Gastrocnemius medialis (tissue), 4 donors: ENCODE data around the gene HPCA. TPM values are rescaled to one million over a fixed set of nuclear protein-coding genes. Genes with fewer than 3 reads are reported as not detected.

Source experiments
- ATAC-seq, 2 donors: fragments of 150-250 bp; one replicate each; pipeline ENCODE4 v1.9.1; 2016
- DNase-seq, 2 donors: peaks; one replicate each; pipeline ENCODE4 v3.0.0-alpha.2; 2019
- H3K27ac ChIP-seq, 4 donors: fragments of 200-600 bp; sonication (generic); 1 replicate in 1 of 4; 2 replicates in 3 of 4; pipeline ENCODE4 v1.5.1; 2016 to 2018; ENCODE audit warnings: mild to moderate bottlenecking in 2 of 4, moderate library complexity in 1 of 4
- H3K27me3 ChIP-seq, 3 donors: fragments of 200-600 bp; sonication (generic) in 2 of 3; 1 replicate in 1 of 3; 2 replicates in 2 of 3; pipeline versions ENCODE4 v1.5.1 to v1.6.0; 2016 to 2019; ENCODE audit warnings: mild to moderate bottlenecking in 1 of 3, moderate library complexity in 1 of 3
- H3K36me3 ChIP-seq, 2 donors: fragments of 200-600 bp; sonication (generic) in 1 of 2; one replicate each; pipeline ENCODE4 v1.5.1; 2017 to 2018
- H3K4me1 ChIP-seq, 2 donors: fragments of 200-600 bp; sonication (generic) in 1 of 2; one replicate each; pipeline ENCODE4 v1.5.1; 2016 to 2017; ENCODE audit warnings: mild to moderate bottlenecking in 2 of 2
- H3K4me3 ChIP-seq, 4 donors: fragments of 200-600 bp; sonication (generic) in 3 of 4; 1 replicate in 1 of 4; 2 replicates in 3 of 4; pipeline ENCODE4 v1.5.1; 2016 to 2019; ENCODE audit warnings: mild to moderate bottlenecking in 2 of 4
- H3K9me3 ChIP-seq, 3 donors: fragments of 200-600 bp; sonication (generic) in 2 of 3; 1 replicate in 1 of 3; 2 replicates in 2 of 3; pipeline ENCODE4 v1.5.1; 2016 to 2019
- CTCF ChIP-seq, 5 experiments: fragments of 450-650 bp in 3 of 5; fragments of 200-600 bp in 2 of 5; sonication (generic) in 2 of 5; IDR thresholded peaks in 4 of 5; conservative IDR thresholded peaks in 1 of 5; 1 replicate in 4 of 5; 2 replicates in 1 of 5; pipeline ENCODE4 v1.5.1; 2016 to 2019; ENCODE audit warnings: antibody characterized with exemption in 5 of 5, mild to moderate bottlenecking in 3 of 5, moderate library complexity in 3 of 5
- POLR2A ChIP-seq, 2 donors: fragments of 450-650 bp; IDR thresholded peaks; one replicate each; pipeline ENCODE4 v1.6.1; 2017; ENCODE audit warnings: antibody characterized with exemption in 2 of 2, mild to moderate bottlenecking in 2 of 2, moderate library complexity in 2 of 2
- in situ Hi-C, 4 donors: fragments of 200-750 bp; cut with MboI; loops; one replicate each; pipeline versions ENCODE4 v1.15.0 to v1.8.0; 2017; ENCODE audit warnings: low sequenced_read_pairs in 4 of 4
- intact Hi-C: fragments of 100-400 bp; cut with DNase I; formaldehyde crosslinking; loops from one replicate; pipeline ENCODE4 v1.15.1; 2023; ENCODE audit warnings: low total_unique reads
- total RNA-seq, 4 donors: library from RNA; depleted of rRNA; stranded (reverse); fragments of >200 nt; gene quantifications; one replicate each; pipeline versions ENCODE4 v1.1.0 to v1.2.3, GENCODE V29; 2016

The HPCA gene
- total RNA-seq, 4 donors from 2014 or later = not detected

GRCh38 chr1:32888134-32888533 is 1.8 kb downstream of the HPCA start:
- no peak for ATAC-seq
- no peaks in the 10 kb centered on the region for H3K9me3 ChIP-seq
- H3K4me1 ChIP-seq = peaks cover 0 to 2% of the 10 kb centered on the region in 2 donors
- H3K4me3 ChIP-seq = no peak overlapping the region
- no peak for DNase-seq
- no peak overlapping the region for H3K27ac ChIP-seq
- TF ChIP-seq CTCF (IDR thresholded peaks at IDR 0.05 in 4 of 5, conservative IDR thresholded peaks at IDR 0.05 in 1 of 5) (no peak), POLR2A (IDR thresholded peaks at IDR 0.05) (no peak)
- H3K36me3 ChIP-seq = no peaks in the 10 kb centered on the region
- in situ Hi-C loops (no loop called here), intact Hi-C loops (no loop called here)
- peaks cover 32 to 45% (median 41%) of the 10 kb centered on the region in 3 donors for H3K27me3 ChIP-seq

- in situ Hi-C loops (no loop called here), intact Hi-C loops (no loop called here)
- Histone ChIP-seq H3K27me3 (peaks cover 36 to 53% (median 48%) of the 10 kb centered on the region in 3 donors), H3K36me3 (no peaks in the 10 kb centered on the region), H3K9me3 (no peaks in the 10 kb centered on the region), H3K4me3 (no peak overlapping the region), H3K27ac (no peak overlapping the region), H3K4me1 (peaks cover 6 to 9% of the 10 kb centered on the region in 2 donors)
- TF ChIP-seq POLR2A (IDR thresholded peaks at IDR 0.05) (no peak), CTCF (IDR thresholded peaks at IDR 0.05 in 4 of 5, conservative IDR thresholded peaks at IDR 0.05 in 1 of 5) (no peak)
- DNase-seq = no peak
- no peak for ATAC-seq
Observed at GRCh38 chr1:32888677-32889420, 2.6 kb downstream of the HPCA start.

- H3K27ac ChIP-seq = no peak overlapping the region
Observed at GRCh38 chr1:32889731-32890278, 3.5 kb downstream of the HPCA start.

GRCh38 chr1:32890516-32891240 is 4.4 kb downstream of the HPCA start:
- intact Hi-C loops (no loop called here), in situ Hi-C loops (no loop called here)
- H3K4me1 ChIP-seq = peaks cover 6 to 9% of the 10 kb centered on the region in 2 donors
- no peaks in the 10 kb centered on the region for H3K9me3 ChIP-seq
- no peak for ATAC-seq
- TF ChIP-seq CTCF (IDR thresholded peaks at IDR 0.05 in 4 of 5, conservative IDR thresholded peaks at IDR 0.05 in 1 of 5) = no peak
- TF ChIP-seq POLR2A (IDR thresholded peaks at IDR 0.05) = no peak
- H3K27ac ChIP-seq = no peak overlapping the region
- H3K36me3 ChIP-seq = no peaks in the 10 kb centered on the region
- DNase-seq = no peak
- no peak overlapping the region for H3K4me3 ChIP-seq
- peaks cover 39 to 52% (median 46%) of the 10 kb centered on the region in 3 donors for H3K27me3 ChIP-seq

More at GRCh38 chr1:32889731-32890278, 3.5 kb downstream of the HPCA start:
- in situ Hi-C loops (no loop called here), intact Hi-C loops (no loop called here)
- Histone ChIP-seq H3K9me3 (no peaks in the 10 kb centered on the region), H3K4me3 (no peak overlapping the region), H3K36me3 (no peaks in the 10 kb centered on the region), H3K27me3 (peaks cover 39 to 56% (median 51%) of the 10 kb centered on the region in 3 donors), H3K4me1 (peaks cover 6 to 9% of the 10 kb centered on the region in 2 donors)
- ATAC-seq = no peak
- TF ChIP-seq CTCF (IDR thresholded peaks at IDR 0.05 in 4 of 5, conservative IDR thresholded peaks at IDR 0.05 in 1 of 5) = no peak
- no peak for DNase-seq
